RPMI8226 (cell line): ENCODE data around the gene TUBB4B.

Experiments used
- DNase-seq: peaks from one replicate; pipeline ENCODE4 v3.0.0-alpha.2; 2015

Gene TUBB4B

GRCh38 chr9:137240841-137241489 is at the start of gene TUBB4B:
Gene TUBB4B, plus strand, starts transcription at chr9:137241287. Its CDS starts 74 bp downstream, at chr9:137241361.
- peak; percentile 100 for DNase-seq

GRCh38 chr9:137191691-137192447 is 49.2 kb upstream of the TUBB4B start:
- no peak for DNase-seq

GRCh38 chr9:137192448-137192780 is 48.7 kb upstream of the TUBB4B start:
- DNase-seq = no peak

GRCh38 chr9:137192859-137193258 is 48.2 kb upstream of the TUBB4B start:
- no peak for DNase-seq

- no peak for DNase-seq
These were observed 47.3 kb upstream of the TUBB4B start for GRCh38 chr9:137193771-137194170.

- DNase-seq = no peak
These were observed 46.7 kb upstream of the TUBB4B start for GRCh38 chr9:137194388-137194787.

- DNase-seq = no peak
These were observed 46.2 kb upstream of the TUBB4B start for GRCh38 chr9:137194909-137195308.

- no peak for DNase-seq
These were observed 45.4 kb upstream of the TUBB4B start for GRCh38 chr9:137195525-137196220.

GRCh38 chr9:137198051-137198901 is 42.8 kb upstream of the TUBB4B start:
- no peak for DNase-seq

- DNase-seq = no peak
These were observed 42.2 kb upstream of the TUBB4B start for GRCh38 chr9:137198902-137199283.

- no peak for DNase-seq
These were observed 41.5 kb upstream of the TUBB4B start for GRCh38 chr9:137199411-137200121.

- DNase-seq = peak; percentile 100
These were observed 40.5 kb upstream of the TUBB4B start, which contains the start of gene TPRN for GRCh38 chr9:137200311-137201204. Gene TPRN, minus strand, starts transcription at chr9:137200741. Its CDS starts 30 bp downstream, at chr9:137200711.

GRCh38 chr9:137201205-137201868 is 39.8 kb upstream of the TUBB4B start:
- DNase-seq = no peak

- DNase-seq = no peak
These were observed 38.1 kb upstream of the TUBB4B start for GRCh38 chr9:137202966-137203365.

GRCh38 chr9:137204731-137205125 is 36.4 kb upstream of the TUBB4B start:
- DNase-seq = no peak

- DNase-seq = peak; percentile 96
These were observed 35.7 kb upstream of the TUBB4B start, which contains the start of the genes NDOR1 and TMEM203 for GRCh38 chr9:137205126-137206069. Gene NDOR1, plus strand, starts transcription at chr9:137205700. Its CDS starts 78 bp downstream, at chr9:137205778. Gene TMEM203, minus strand, starts transcription at chr9:137205648. Its CDS starts 234 bp downstream, at chr9:137205414.

- no peak for DNase-seq
These were observed 34.5 kb upstream of the TUBB4B start for GRCh38 chr9:137206602-137207001.

GRCh38 chr9:137211532-137211931 is 29.6 kb upstream of the TUBB4B start:
- no peak for DNase-seq

- DNase-seq = no peak
These were observed 28.6 kb upstream of the TUBB4B start for GRCh38 chr9:137212520-137212919.
